DND-41 (cell line): ENCODE results near the gene CDH23.

Source experiments
- EZH2 ChIP-seq: IDR thresholded peaks from 3 replicates; pipeline ENCODE4 v1.6.1; 2012; ENCODE audit warnings: borderline replicate concordance, low read depth, mild to moderate bottlenecking, moderate library complexity, low read length, inconsistent platforms; ENCODE audit not compliant: severe bottlenecking
- TF ChIP-seq, protein P1 (sequence below): IDR thresholded peaks from 2 replicates; pipeline ENCODE4 v1.5.1; 2012; ENCODE audit warnings: borderline replicate concordance, low read length, moderate library complexity, mild to moderate bottlenecking; ENCODE audit not compliant: poor library complexity, severe bottlenecking; ENCODE audit errors: extremely low read depth

DNA sequence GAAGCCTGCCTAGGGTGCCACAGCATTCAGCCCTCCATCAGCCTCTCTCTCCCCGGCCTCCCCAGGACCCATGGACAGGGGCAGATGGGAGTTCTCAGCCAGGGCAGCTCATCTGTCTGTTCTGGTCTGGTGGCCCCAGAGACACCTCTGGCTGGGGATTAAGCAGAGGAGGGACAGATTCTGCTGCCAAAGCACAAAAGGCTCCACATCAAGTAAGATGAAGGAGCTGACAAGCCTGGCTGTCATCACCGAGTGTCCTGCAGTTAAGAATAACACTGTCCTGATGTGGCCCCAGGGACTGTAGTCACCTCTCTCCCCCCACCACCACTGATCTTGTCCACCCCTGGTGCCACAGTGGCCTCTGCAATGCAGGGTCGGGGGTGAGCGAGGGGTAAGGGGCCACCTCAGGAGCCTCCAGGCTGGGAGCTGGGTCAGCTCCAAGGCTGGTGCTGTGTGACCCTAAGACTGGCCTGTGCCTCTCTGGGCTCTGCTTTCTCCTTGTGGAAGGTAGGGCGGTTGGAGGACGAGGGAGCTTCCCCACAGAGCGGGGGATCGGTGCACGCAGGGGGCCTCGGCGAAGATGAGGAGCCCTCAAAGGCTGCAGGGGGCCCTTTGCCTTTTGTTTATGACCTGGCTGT is 304.1 kb downstream of the CDH23 start:
- TF ChIP-seq, protein P1, sequence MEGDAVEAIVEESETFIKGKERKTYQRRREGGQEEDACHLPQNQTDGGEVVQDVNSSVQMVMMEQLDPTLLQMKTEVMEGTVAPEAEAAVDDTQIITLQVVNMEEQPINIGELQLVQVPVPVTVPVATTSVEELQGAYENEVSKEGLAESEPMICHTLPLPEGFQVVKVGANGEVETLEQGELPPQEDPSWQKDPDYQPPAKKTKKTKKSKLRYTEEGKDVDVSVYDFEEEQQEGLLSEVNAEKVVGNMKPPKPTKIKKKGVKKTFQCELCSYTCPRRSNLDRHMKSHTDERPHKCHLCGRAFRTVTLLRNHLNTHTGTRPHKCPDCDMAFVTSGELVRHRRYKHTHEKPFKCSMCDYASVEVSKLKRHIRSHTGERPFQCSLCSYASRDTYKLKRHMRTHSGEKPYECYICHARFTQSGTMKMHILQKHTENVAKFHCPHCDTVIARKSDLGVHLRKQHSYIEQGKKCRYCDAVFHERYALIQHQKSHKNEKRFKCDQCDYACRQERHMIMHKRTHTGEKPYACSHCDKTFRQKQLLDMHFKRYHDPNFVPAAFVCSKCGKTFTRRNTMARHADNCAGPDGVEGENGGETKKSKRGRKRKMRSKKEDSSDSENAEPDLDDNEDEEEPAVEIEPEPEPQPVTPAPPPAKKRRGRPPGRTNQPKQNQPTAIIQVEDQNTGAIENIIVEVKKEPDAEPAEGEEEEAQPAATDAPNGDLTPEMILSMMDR, result no peak
- no peak for TF ChIP-seq EZH2
